ENCODE measurements around the gene DUSP9.

- TF ChIP-seq ZFP30 (CRISPR knock-in tag; IDR thresholded peaks at IDR 0.05) (no peak), ZFP3 (CRISPR knock-in tag; IDR thresholded peaks at IDR 0.05) (no peak), ISL1 (CRISPR knock-in tag; IDR thresholded peaks at IDR 0.05) (no peak), CSDC2 (CRISPR knock-in tag; IDR thresholded peaks at IDR 0.05) (no peak), POU6F1 (CRISPR knock-in tag; IDR thresholded peaks at IDR 0.05; ENCODE audit: borderline replicate concordance, low read depth) (no peak), CREB5 (CRISPR knock-in tag; IDR thresholded peaks at IDR 0.05; ENCODE audit: low read depth) (no peak), ARNTL (CRISPR knock-in tag; IDR thresholded peaks at IDR 0.05; ENCODE audit: borderline replicate concordance, low read depth) (no peak), ZNF70 (CRISPR knock-in tag; IDR thresholded peaks at IDR 0.05) (no peak)
These were observed 14.0 kb upstream of the DUSP9 start for GRCh38 chrX:153633048-153633447.

Measured in SK-N-SH treated with all-trans-retinoic acid at 6 μM for 48 hours (cell line).